K562 (cell line): ENCODE measurements around the gene RAD51AP1. TPM values are rescaled to one million over a fixed set of nuclear protein-coding genes. Genes with fewer than 3 reads are reported as not detected.

ENCODE experiments used
- ATAC-seq: fragments of 200-7000 bp; cut with Tn5 transposase; 3 replicates; pipeline ENCODE4 v1.9.1; 2020; ENCODE audit warnings: moderate library complexity
- BruUV-seq: library from RNA; stranded (reverse); fragments of 400-500 nt; replicated peaks from 2 replicates; lab custom pipeline; 2021; lab: Mats Ljungman, UMichigan
- CTCF ChIA-PET: fragments of 300-600 bp; formaldehyde crosslinking; extraction: SDS; loops from one replicate; lab custom pipeline; 2021; ENCODE audit warnings: low intra/inter-chr PET ratio; lab: Yijun Ruan, JAX
- POLR2A ChIA-PET: fragments of 300-600, 350-650 bp; sonication (Branson Sonifier 250); formaldehyde crosslinking; extraction: SDS; loops from one replicate; lab custom pipeline; 2021; ENCODE audit warnings: antibody characterized with exemption, inconsistent platforms; lab: Yijun Ruan, JAX
- DNase-seq, 4 experiments: peaks; one replicate each; pipeline versions ENCODE4 v3.0.0 to v3.0.0-alpha.2; 2011 to 2018; ENCODE audit warnings: low spot score in 3 of 4, mixed read lengths in 3 of 4; ENCODE audit errors: extremely low read depth in 1 of 4
- FAIRE-seq: peaks from 2 replicates; lab custom pipeline; 2011; peaks lifted over from hg19 to GRCh38; lab: Jason Lieb, UNC
- H2AFZ ChIP-seq: 2 replicates; pipeline ENCODE4 v1.6.0; 2011; ENCODE audit warnings: low read depth, low read length, control low read depth, inconsistent platforms
- H3K27ac ChIP-seq: fragments of 200-600 bp; 3 replicates; pipeline ENCODE4 v1.8.0; 2011; ENCODE audit warnings: low read depth, mild to moderate bottlenecking, control low read depth, inconsistent platforms, low read length, moderate library complexity, mixed read lengths; ENCODE audit errors: extremely low read depth
- H3K27me3 ChIP-seq, 2 experiments: fragments of 300-600 bp in 1 of 2; 2 replicates in 1 of 2; 3 replicates in 1 of 2; pipeline versions ENCODE4 v1.6.0 to v1.8.0; 2011; ENCODE audit warnings: inconsistent platforms in 2 of 2, low read length in 2 of 2, mild to moderate bottlenecking in 1 of 2, mixed read lengths in 1 of 2, moderate library complexity in 1 of 2; ENCODE audit not compliant: control insufficient read depth in 2 of 2, insufficient read depth in 2 of 2
- H3K36me3 ChIP-seq: fragments of 300-600 bp; 3 replicates; pipeline ENCODE4 v1.8.0; 2011; ENCODE audit warnings: mild to moderate bottlenecking, low read length, inconsistent platforms; ENCODE audit not compliant: control insufficient read depth, insufficient read depth
- H3K4me1 ChIP-seq, 2 experiments: fragments of 200-600 bp in 1 of 2; replicated peaks in 1 of 2; 2 replicates in 1 of 2; 3 replicates in 1 of 2; pipeline versions ENCODE4 v1.5.1 to v1.8.0; 2011; ENCODE audit warnings: inconsistent platforms in 2 of 2, low read length in 2 of 2, mild to moderate bottlenecking in 1 of 2, mixed read lengths in 1 of 2, moderate library complexity in 1 of 2; ENCODE audit not compliant: control insufficient read depth in 2 of 2, insufficient read depth in 2 of 2
- H3K4me2 ChIP-seq: 2 replicates; pipeline ENCODE4 v1.6.1; 2011; ENCODE audit warnings: low read length, control low read depth, inconsistent platforms, mixed read lengths; ENCODE audit not compliant: insufficient read depth
- H3K4me3 ChIP-seq: fragments of 200-600 bp; sonication (generic), shearing (Covaris generic); 2 replicates; pipeline ENCODE4 v1.5.1; 2016; ENCODE audit warnings: control low read depth, inconsistent platforms
- H3K79me2 ChIP-seq: fragments of 200-600 bp; 3 replicates; pipeline ENCODE4 v1.8.0; 2011; ENCODE audit warnings: low read length, inconsistent platforms; ENCODE audit not compliant: control insufficient read depth, insufficient read depth
- H3K9ac ChIP-seq, 2 experiments: 2 replicates each; pipeline versions ENCODE4 v1.6.0 to v1.6.1; 2011; ENCODE audit warnings: low read depth in 2 of 2, low read length in 2 of 2, control low read depth in 1 of 2, inconsistent platforms in 1 of 2, mild to moderate bottlenecking in 1 of 2, mixed read lengths in 1 of 2; ENCODE audit not compliant: insufficient read depth in 1 of 2
- H3K9me1 ChIP-seq: one replicate; pipeline ENCODE4 v1.6.0; 2011; ENCODE audit warnings: inconsistent platforms, mild to moderate bottlenecking, low read length, moderate library complexity; ENCODE audit not compliant: control insufficient read depth, insufficient read depth
- H3K9me3 ChIP-seq: replicated peaks from 2 replicates; pipeline ENCODE4 v1.5.1; 2011; ENCODE audit warnings: low read depth, low read length, inconsistent platforms; ENCODE audit not compliant: control insufficient read depth, insufficient read depth
- H4K20me1 ChIP-seq: replicated peaks from 2 replicates; pipeline ENCODE4 v1.6.1; 2011; ENCODE audit warnings: low read length, inconsistent platforms, mixed read lengths; ENCODE audit not compliant: control insufficient read depth, insufficient read depth
- MBD2 ChIP-seq: sonication (generic); IDR thresholded peaks from 2 replicates; pipeline ENCODE4 v1.6.1; 2016; ENCODE audit warnings: low read depth, borderline replicate concordance
- MED1 ChIP-seq: sonication (generic); formaldehyde crosslinking; IDR thresholded peaks from 2 replicates; pipeline ENCODE4 v1.8.1; 2023; ENCODE audit warnings: missing genetic modification reagents, borderline replicate concordance
- NONO ChIP-seq, 2 experiments: fragments of 200-400 bp in 1 of 2; fragments of 450-650 bp in 1 of 2; formaldehyde crosslinking in 1 of 2; IDR thresholded peaks; 2 replicates each; pipeline ENCODE4 v1.6.1; 2017; ENCODE audit warnings: low read depth in 2 of 2, mild to moderate bottlenecking in 2 of 2, moderate library complexity in 2 of 2, low read length in 1 of 2
- PHF21A ChIP-seq: fragments of 450-650 bp; IDR thresholded peaks from 2 replicates; pipeline ENCODE4 v1.6.1; 2017; ENCODE audit warnings: low read depth, borderline replicate concordance
- PREB ChIP-seq: sonication (generic); formaldehyde crosslinking; IDR thresholded peaks from 2 replicates; pipeline ENCODE4 v1.8.1; 2023; ENCODE audit warnings: mild to moderate bottlenecking, missing genetic modification reagents
- SNRNP70 ChIP-seq: fragments of 200-400 bp; formaldehyde crosslinking; optimal IDR thresholded peaks from 2 replicates; pipeline ENCODE3; 2017; ENCODE audit warnings: low read depth, low read length
- TEAD2 ChIP-seq: fragments of 450-650 bp; IDR thresholded peaks from 2 replicates; pipeline ENCODE4 v1.6.1; 2016; ENCODE audit warnings: missing genetic modification characterization, control low read depth, missing compliant biosample characterization
- YBX1 ChIP-seq: fragments of 450-650 bp; IDR thresholded peaks from 2 replicates; pipeline ENCODE4 v1.7.1; 2016; ENCODE audit warnings: mild to moderate bottlenecking
- ZNF217 ChIP-seq: sonication (generic); formaldehyde crosslinking; IDR thresholded peaks from 2 replicates; pipeline ENCODE4 v1.8.0; 2022; ENCODE audit warnings: mild to moderate bottlenecking, missing genetic modification reagents
- WGBS: fragments of 100-300 bp; shearing (Covaris generic); methylation state at CpG from one replicate; pipeline ENCODE4 v1.1.6; 2016; ENCODE audit warnings: low coverage, mixed read lengths; ENCODE audit not compliant: insufficient coverage; ENCODE audit errors: missing lambda C conversion rate; 5-methylcytosine and 5-hydroxymethylcytosine counted together
- in situ Hi-C: fragments of 300-500 bp; cut with MboI; formaldehyde crosslinking; loops from 4 replicates; pipeline ENCODE4 v1.15.0; 2018; ENCODE audit warnings: inconsistent platforms, mixed read lengths
- intact Hi-C: fragments of 100-400 bp; cut with micrococcal nuclease; formaldehyde crosslinking; loops from 2 replicates; pipeline ENCODE4 v1.14.2; 2022
- polyA plus RNA-seq, 8 experiments: library from polyadenylated mRNA; depleted of rRNA in 4 of 8; stranded (reverse) in 5 of 8; unstranded in 3 of 8; fragments of >200 nt; fragmentation: Nextera tagmentation in 2 of 8; fragmentation: Illumina TruSeq in 1 of 8; extraction: Ambion mirVana in 2 of 8; extraction: Trizol in 1 of 8; gene quantifications; 2 replicates each; pipeline versions ENCODE4 v1.2.1 to v1.2.3, GENCODE V29; 2011 to 2014; ENCODE audit warnings: inconsistent platforms in 1 of 8, missing spikeins in 1 of 8
- total RNA-seq, 7 experiments: library from RNA; depleted of rRNA in 6 of 7; stranded (reverse); fragments of >200 nt in 6 of 7; fragmentation: Illumina TruSeq in 2 of 7; extraction: Trizol in 2 of 7; gene quantifications; 2 replicates each; pipeline versions ENCODE4 v1.2.1 to v1.2.3, GENCODE V29; 2011 to 2021; ENCODE audit warnings: low replicate concordance in 1 of 7
- TF ChIP-seq, protein P1 (sequence below): fragments of 250-450 bp; sonication (Bioruptor Pico); IDR thresholded peaks from 2 replicates; pipeline ENCODE4 v1.5.0; 2021; ENCODE audit warnings: mild to moderate bottlenecking, borderline replicate concordance
- TF ChIP-seq, protein P2 (sequence below), 2 experiments: fragments of 150-350 bp in 1 of 2; IDR thresholded peaks; 2 replicates each; pipeline ENCODE4 v1.6.1; 2012 to 2016; ENCODE audit warnings: low read depth in 2 of 2, low read length in 2 of 2, mild to moderate bottlenecking in 1 of 2, moderate library complexity in 1 of 2

Gene RAD51AP1
- total and polyA plus RNA-seq, 9 of the 15 experiments (the other 6 are each of a cell fraction or from before 2014, with no cell fraction given), result 43.8 to 111 (median 89.1) TPM

DNA sequence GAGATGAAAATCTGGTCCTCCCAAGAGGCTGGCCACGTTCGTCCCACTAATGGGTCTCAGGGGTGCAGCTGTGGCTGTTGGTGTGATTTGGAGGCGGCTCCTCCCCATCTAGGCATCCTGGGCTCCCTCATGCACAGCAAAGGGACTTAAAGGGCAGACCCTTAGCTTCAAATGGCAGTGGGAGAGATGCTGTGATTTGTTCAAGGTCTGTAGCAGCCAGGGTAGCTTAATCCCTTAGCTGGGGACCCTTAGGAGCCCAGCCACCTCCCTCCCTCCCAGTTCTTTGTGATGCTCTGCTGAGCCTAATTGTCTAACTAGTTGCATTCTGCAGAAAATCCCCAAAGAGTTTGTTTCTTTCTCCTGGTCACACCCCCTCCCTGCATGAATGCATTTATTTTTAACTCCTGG, 41.6 kb downstream of the RAD51AP1 start (continued):
- TF ChIP-seq, protein P1, sequence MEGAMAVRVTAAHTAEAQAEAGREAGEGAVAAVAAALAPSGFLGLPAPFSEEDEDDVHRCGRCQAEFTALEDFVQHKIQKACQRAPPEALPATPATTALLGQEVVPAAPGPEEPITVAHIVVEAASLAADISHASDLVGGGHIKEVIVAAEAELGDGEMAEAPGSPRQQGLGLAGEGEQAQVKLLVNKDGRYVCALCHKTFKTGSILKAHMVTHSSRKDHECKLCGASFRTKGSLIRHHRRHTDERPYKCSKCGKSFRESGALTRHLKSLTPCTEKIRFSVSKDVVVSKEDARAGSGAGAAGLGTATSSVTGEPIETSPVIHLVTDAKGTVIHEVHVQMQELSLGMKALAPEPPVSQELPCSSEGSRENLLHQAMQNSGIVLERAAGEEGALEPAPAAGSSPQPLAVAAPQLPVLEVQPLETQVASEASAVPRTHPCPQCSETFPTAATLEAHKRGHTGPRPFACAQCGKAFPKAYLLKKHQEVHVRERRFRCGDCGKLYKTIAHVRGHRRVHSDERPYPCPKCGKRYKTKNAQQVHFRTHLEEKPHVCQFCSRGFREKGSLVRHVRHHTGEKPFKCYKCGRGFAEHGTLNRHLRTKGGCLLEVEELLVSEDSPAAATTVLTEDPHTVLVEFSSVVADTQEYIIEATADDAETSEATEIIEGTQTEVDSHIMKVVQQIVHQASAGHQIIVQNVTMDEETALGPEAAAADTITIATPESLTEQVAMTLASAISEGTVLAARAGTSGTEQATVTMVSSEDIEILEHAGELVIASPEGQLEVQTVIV (CRISPR knock-in tag), result no peak
- no peak for TF ChIP-seq PREB (CRISPR knock-in tag)
- TF ChIP-seq ZNF217, result no peak
- TF ChIP-seq TEAD2 (tag), result no peak
- no peak for TF ChIP-seq NONO (IDR thresholded peaks at IDR 0.05; ENCODE audit: low read depth in 2 of 2, low read length in 1 of 2)
- no peak for TF ChIP-seq MBD2

DNA sequence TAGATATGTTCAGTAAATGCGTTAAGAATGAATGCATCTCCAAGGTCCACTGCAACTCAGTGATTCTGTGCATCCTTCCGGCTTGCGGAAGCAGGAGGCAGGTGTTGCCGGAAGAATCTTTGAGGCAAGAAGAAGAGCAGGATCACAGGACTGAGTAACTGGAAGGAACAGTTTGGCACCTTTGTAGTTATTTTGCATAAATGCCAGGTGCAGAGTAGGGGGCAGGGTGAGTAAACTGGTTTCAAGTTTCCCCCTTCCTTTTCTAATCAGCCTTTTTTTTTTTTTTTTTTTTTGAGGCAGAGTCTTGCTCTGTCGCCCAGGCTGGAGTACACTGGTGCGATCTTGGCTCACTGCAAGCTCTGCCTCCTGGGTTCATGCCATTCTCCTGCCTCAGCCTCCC, 45.6 kb downstream of the RAD51AP1 start:
- H3K9ac ChIP-seq, result no peak overlapping the region
- H3K36me3 ChIP-seq, result no peaks in the 10 kb centered on the region
- H3K4me3 ChIP-seq, result no peak overlapping the region
- DNase-seq, result no peak
- ChIA-PET POLR2A (no interaction called here), CTCF (no interaction called here)
- ATAC-seq, result no peak
- H3K9me1 ChIP-seq, result no peaks in the 10 kb centered on the region
- FAIRE-seq, result no peak
- BruUV-seq, result no TSS peak
- TF ChIP-seq MED1, result no peak
- TF ChIP-seq, protein P2, sequence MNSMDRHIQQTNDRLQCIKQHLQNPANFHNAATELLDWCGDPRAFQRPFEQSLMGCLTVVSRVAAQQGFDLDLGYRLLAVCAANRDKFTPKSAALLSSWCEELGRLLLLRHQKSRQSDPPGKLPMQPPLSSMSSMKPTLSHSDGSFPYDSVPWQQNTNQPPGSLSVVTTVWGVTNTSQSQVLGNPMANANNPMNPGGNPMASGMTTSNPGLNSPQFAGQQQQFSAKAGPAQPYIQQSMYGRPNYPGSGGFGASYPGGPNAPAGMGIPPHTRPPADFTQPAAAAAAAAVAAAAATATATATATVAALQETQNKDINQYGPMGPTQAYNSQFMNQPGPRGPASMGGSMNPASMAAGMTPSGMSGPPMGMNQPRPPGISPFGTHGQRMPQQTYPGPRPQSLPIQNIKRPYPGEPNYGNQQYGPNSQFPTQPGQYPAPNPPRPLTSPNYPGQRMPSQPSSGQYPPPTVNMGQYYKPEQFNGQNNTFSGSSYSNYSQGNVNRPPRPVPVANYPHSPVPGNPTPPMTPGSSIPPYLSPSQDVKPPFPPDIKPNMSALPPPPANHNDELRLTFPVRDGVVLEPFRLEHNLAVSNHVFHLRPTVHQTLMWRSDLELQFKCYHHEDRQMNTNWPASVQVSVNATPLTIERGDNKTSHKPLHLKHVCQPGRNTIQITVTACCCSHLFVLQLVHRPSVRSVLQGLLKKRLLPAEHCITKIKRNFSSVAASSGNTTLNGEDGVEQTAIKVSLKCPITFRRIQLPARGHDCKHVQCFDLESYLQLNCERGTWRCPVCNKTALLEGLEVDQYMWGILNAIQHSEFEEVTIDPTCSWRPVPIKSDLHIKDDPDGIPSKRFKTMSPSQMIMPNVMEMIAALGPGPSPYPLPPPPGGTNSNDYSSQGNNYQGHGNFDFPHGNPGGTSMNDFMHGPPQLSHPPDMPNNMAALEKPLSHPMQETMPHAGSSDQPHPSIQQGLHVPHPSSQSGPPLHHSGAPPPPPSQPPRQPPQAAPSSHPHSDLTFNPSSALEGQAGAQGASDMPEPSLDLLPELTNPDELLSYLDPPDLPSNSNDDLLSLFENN (IDR thresholded peaks at IDR 0.05; ENCODE audit: low read depth in 2 of 2, low read length in 2 of 2), result no peak
- no peak for TF ChIP-seq SNRNP70
- TF ChIP-seq YBX1, result no peak
- TF ChIP-seq PHF21A, result no peak
- TF ChIP-seq, all 486 proteins: peak for 0
- in situ Hi-C loops, result no loop called here
- Histone ChIP-seq H2AFZ (no peak overlapping the region), H3K9me3 (no peaks in the 10 kb centered on the region), H3K79me2 (no peaks in the 10 kb centered on the region), H3K4me2 (no peak overlapping the region), H3K27ac (no peak overlapping the region), H3K27me3 (peaks cover 2 to 28% of the 10 kb centered on the region in 2 experiments; a peak in 3 of 5 replicates), H3K4me1 (no peaks in the 10 kb centered on the region), H4K20me1 (no peaks in the 10 kb centered on the region)
- intact Hi-C loops, result no loop called here
- WGBS, result 67% methylated on average over 4 of the region's 6 CpGs
